HG03565 (cell line): ENCODE measurements around the gene BACH2.
"Not testable (repeated sequence)": the region's sequence is repeated elsewhere in the genome, so short reads cannot be mapped to it uniquely, and the experiment has no call there.

Experiments
- ATAC-seq: cut with Tn5 transposase; IDR thresholded peaks from one replicate; pipeline ENCODE4 v1.9.1; 2021; ENCODE audit warnings: mild to moderate bottlenecking, moderate library complexity; ENCODE audit not compliant: unreplicated experiment

BACH2 gene

DNA sequence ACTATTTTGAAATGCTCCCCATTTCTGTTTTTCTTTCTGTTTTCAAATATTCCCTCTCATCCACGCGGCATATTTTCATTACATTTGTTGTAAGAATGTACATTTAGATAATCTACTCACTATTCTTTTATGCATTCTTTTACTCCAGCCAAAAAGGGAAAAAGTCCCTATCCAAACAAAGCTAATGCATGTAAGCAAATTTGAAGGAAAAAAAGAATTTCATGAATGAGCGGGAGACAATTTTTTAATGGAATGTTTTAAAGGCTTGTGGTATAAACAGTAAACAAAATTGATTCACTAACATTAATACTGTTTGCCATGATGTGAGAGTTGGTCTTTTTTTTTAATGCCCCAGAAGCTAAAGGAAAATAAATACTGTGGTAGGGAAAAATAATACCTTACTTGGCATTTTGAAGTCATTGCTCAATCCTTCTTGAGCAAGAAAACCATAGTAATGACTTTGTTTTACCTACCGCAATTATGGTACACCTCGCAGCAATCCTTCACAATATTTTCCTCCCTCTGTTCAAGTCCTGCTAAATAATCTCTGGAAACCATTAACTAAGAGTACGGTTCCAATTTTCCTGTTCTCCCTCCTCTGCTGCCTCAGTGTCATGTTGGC is 79.0 kb downstream of the BACH2 start:
- no peak for ATAC-seq

DNA sequence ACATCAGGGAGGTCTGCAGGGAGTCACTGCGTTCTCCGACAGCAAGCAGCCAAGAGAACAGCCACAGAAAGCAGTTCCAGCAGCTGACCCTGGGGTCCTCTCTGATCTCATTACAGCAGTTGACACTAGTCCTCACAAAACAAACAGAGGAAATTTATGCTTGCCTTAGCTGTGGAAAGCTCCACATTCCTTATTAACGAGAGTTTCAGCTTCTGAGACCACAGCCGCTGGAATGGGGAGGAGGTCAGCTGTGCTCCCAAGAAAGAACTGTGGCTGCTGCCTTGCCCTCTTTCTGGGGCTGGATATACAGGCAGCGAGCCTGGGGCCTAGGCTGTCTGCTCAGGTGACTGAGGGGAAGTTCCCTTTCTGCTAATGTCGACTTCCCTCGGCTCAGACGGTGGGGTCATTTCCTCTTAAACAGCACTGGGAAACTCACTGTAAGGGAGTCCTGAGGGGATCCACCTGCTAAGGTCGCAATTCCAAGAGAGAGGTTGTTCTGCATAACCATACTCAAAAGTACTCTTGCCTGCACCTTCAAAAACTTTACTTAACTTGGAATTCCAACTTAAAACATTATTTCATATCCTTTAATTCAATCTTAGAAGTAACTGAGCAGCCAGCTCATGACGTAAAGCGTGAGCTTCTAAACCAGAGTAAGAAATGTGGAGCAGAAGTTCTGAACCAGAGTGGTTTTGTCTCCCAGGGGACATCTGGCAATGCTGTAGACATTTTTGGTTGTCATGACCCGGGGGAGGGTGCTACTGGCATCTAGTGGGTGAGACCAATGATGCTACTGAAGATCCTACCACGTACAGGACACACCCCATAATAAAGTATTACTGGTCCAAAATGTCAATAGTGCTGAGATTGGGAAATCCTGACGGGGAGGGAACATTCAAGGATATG is 80.3 kb downstream of the BACH2 start:
- ATAC-seq, result peak; percentile 56

- ATAC-seq, result no peak
Observed at GRCh38 chr6:90214966-90215365, 81.7 kb downstream of the BACH2 start.

GRCh38 chr6:90214461-90214860 is 82.2 kb downstream of the BACH2 start:
- ATAC-seq, result no peak

GRCh38 chr6:90212274-90212673 is 84.4 kb downstream of the BACH2 start:
- ATAC-seq, result no peak

DNA sequence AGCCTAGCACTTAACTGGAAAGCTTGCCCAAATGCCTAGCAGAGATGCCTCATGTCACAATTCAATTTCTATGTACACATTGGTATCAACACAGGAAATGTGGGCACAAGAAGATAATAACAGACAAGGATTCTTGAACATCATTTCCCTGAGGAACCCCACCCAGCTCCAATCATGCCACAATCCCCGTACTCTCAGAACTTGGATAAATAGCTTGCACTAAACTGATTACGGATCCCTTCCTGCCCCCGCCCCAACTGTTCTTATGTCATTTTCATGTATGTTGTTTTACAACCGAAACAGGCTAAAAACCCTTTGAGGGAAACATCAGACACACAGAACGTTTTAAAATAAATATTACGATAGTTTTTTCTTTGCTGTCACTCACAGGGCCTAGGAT is 87.1 kb downstream of the BACH2 start:
- ATAC-seq, result no peak

DNA sequence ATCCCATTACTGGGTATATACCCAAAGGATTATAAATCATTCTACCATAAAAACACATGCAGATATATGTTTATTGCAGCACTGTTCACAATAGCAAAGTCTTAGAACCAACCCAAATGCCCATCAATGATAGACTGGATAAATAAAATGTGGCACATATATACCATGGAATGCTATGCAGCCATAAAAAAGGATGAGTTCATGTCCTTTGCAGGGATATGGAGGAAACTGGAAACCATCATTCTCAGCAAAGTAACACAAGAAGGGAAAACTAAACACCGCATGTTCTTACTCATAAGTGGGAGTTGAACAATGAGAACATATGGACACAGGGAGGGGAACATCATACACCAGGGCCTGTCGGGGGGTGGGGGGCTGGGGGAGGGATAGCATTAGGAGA is 88.0 kb downstream of the BACH2 start:
- ATAC-seq, result not testable (repeated sequence)

DNA sequence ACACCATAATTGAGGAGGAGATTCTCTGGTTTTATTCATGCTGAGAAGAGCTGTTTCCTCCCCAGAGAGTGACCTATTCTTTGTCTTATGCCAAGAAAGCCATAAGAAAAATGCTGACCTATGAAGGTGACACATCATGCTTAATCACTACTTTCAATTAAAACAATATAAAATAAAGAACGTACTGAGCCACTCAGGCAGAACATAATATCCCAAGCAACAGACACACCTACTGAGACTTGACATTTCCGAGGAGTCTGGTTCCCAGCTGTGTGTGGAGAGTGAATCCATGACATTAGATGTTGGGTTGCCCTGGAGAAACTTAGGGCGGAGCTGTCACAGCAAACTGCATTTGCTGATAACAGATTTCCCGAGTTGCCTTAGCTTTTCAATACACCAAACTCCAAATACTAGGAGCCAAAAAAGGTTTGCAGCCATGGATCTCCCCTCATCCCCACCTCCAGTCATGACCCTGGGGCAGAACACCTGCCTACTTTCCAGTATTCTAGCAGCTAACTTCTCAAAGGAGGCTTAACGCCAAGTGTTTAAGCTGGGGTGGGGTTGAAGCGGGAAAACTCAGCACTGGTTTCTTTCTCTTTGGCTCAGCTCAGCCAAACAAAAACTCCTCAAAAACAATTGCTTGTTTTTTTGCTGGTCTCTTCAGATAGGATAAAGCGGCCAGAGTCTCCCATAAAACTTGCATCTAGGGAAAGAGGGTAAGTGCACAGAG is 92.2 kb downstream of the BACH2 start:
- ATAC-seq, result no peak

DNA sequence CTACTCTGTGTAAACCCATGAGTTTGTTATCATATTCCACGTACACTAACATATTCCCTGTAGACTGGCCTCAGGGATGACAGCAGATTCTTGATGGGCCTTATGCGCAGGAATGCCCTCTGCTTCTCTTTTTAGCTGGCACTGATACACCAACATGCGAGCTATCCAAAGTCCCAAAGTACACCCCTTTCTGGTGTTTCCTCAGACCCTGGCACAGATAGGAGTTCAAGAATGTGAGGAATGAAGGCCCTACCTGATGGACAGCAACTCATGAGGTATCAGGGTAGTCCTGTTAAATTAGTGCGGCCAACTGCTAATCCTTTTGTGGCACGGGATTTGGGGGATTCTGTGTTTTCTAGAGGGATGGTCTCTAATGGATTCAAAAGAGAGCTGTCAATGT is 93.0 kb downstream of the BACH2 start:
- no peak for ATAC-seq

- ATAC-seq, result no peak
Observed at GRCh38 chr6:90202156-90202555, 94.5 kb downstream of the BACH2 start.

DNA sequence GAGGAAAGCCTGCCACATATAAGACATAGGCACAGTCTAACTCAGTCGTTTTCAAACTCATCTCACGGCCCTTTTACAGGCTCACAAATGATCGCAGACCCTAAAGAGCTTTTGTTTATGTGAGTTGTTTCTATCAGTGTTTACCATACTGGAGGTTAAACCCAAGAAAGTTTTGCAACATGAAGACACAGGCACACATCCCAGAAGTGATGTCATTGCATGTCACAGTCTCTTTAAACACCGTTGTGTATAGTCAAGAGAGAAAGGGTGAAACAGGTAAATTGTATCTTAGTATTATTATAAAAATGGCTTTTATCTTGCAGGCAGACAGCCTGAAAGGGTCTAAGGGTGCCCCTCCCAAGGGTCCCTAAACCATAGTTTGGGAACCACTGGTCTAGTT is 96.7 kb downstream of the BACH2 start:
- ATAC-seq, result no peak

DNA sequence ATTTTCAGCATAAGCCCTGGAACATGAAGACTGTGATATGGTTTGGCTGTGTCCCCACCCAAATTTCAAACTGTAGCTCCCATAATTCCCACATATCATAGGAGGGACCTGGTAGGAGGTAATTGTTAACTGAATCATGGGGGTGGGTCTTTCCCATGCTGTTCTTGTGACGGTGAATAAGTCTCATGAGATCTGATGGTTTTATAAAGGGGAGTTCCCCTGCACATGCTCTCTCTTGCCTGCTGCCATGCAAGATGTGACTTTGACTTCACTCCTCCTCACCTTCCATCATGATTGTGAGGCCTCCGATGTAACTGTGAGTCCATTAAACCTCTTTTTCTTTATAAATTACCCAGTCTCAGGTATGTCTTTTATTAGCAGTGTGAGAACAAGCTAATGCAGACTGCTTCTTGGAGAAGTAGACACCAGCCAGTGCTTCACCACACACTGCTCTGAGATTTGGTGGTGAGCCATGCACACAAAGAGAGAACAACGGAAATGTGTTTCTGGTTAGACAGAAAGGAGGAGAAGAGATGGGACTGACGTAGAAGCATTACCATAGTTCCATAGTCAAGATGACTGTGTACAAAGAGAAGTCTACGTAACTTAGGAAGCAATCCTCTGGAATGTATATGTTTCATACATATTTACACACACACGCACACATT is 97.8 kb downstream of the BACH2 start:
- ATAC-seq, result no peak

GRCh38 chr6:90197854-90198496 is 98.7 kb downstream of the BACH2 start:
- no peak for ATAC-seq

DNA sequence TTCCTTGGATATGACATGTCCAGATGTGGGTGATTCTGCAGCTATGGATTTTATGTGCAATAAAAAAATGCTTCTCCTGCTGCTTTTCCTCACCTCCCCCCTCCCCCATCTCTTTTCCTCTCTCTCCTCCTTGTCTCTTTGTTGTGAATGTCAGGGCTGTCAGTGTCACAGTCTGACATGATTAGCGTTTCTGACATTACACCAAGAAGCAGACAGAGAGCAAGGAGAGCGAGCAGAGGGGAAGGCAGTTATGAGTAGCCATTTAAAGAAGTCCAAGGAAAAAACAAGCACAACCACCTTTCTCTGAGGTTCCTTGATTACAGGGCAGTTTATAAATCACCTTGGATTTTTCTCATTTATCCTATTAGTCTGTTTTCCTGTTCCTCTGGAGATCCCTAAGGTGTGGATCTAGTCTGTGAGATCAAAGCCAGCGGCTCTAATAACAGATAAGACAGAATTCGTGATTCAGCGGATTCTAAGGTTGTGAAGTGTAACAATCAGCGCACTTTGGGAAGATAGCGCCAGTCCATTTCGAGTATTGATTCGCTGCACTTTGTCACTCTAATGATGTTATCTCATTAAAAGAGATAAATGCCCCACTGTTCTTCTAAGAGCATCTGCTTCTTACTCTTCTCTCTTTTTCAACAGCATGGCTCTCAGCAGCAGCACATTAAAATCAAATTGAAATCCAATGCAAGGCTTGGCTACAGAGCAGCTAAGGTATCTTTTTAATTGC is 101.4 kb downstream of the BACH2 start:
- ATAC-seq, result no peak

- no peak for ATAC-seq
Observed at GRCh38 chr6:90194371-90194841, 102.2 kb downstream of the BACH2 start.

GRCh38 chr6:90193359-90193758 is 103.3 kb downstream of the BACH2 start:
- no peak for ATAC-seq

GRCh38 chr6:90192857-90193256 is 103.8 kb downstream of the BACH2 start:
- no peak for ATAC-seq

- peak; percentile 37 for ATAC-seq
Observed at GRCh38 chr6:90190752-90191395, 105.8 kb downstream of the BACH2 start.

DNA sequence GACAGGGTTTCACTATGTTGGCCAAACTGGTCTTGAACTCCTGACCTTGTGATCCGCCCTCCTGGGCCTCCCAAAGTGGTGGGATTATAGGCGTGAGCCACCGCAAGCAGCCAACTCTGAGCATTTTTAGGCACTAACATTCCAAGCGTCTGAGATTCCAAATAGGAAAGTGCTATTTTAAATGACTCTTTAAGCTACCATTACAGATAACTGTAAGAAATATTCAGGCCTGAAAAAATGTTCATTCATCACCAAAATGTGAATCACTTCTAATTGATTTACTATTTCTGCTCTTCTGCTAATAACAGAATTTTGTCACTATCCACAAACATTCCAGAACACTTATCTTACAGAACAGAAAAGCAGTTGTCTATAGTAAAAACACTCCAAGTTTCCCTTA is 106.5 kb downstream of the BACH2 start:
- ATAC-seq, result no peak
